Fibroblast of lung (primary cell): ENCODE data around the gene NABP1.

Experiments used
- CTCF ChIP-seq, 2 donors: IDR thresholded peaks in 1 of 2; conservative IDR thresholded peaks in 1 of 2; 1 replicate in 1 of 2; 2 replicates in 1 of 2; pipeline ENCODE4 v1.5.1; 2011 to 2012; ENCODE audit warnings: low read length in 2 of 2, control low read depth in 1 of 2, inconsistent platforms in 1 of 2, low read depth in 1 of 2, mild to moderate bottlenecking in 1 of 2
- EZH2 ChIP-seq: IDR thresholded peaks from 2 replicates; pipeline ENCODE4 v1.5.1; 2012; ENCODE audit warnings: low read length, control low read depth, mild to moderate bottlenecking; ENCODE audit errors: missing control alignments

- TF ChIP-seq CTCF (conservative IDR thresholded peaks at IDR 0.05 in 1 of 2, IDR thresholded peaks at IDR 0.05 in 1 of 2; ENCODE audit: low read depth in 1 of 2, low read length in 2 of 2), result no peak
- no peak for TF ChIP-seq EZH2
These were observed 633 bp downstream of the NABP1 start for GRCh38 chr2:191678437-191679100.
